B cell (primary cell): Measurements from ENCODE around the gene RUNDC1. TPM values are rescaled to one million over a fixed set of nuclear protein-coding genes. Genes with fewer than 3 reads are reported as not detected.

Experiments
- ATAC-seq: fragments of 200-7000 bp; cut with Tn5 transposase; one replicate; pipeline ENCODE4 v1.10.0; 2021; ENCODE audit warnings: low read depth, mild to moderate bottlenecking, moderate number of reproducible peaks, moderate library complexity
- CTCF ChIA-PET: fragments of 350-600 bp; sonication (Branson Sonifier 250); formaldehyde crosslinking; loops from one replicate; lab custom pipeline; 2021; ENCODE audit warnings: antibody characterized with exemption, inconsistent platforms; lab: Charles Lee
- POLR2A ChIA-PET: fragments of 350-600 bp; sonication (Branson Sonifier 250); formaldehyde crosslinking; loops from one replicate; lab custom pipeline; 2021; ENCODE audit warnings: antibody characterized with exemption; lab: Charles Lee
- DNase-seq: peaks from one replicate; pipeline ENCODE4 v3.0.0; 2013
- H2AFZ ChIP-seq: 2 replicates; pipeline ENCODE4 v1.6.1; 2012; ENCODE audit warnings: mild to moderate bottlenecking, low read depth, low read length; ENCODE audit not compliant: insufficient read depth, poor library complexity, severe bottlenecking
- H3K27ac ChIP-seq, 2 donors: 1 replicate in 1 of 2; 2 replicates in 1 of 2; pipeline ENCODE4 v1.5.1; 2012 to 2013; ENCODE audit warnings: low read length in 2 of 2, mild to moderate bottlenecking in 2 of 2, moderate library complexity in 1 of 2
- H3K27me3 ChIP-seq, 4 experiments: fragments of 200-600 bp in 1 of 4; sonication (generic) in 1 of 4; replicated peaks in 1 of 4; 1 replicate in 2 of 4; 2 replicates in 2 of 4; pipeline versions ENCODE4 v1.6.1 to v1.7.0; 2013 to 2016; ENCODE audit warnings: low read length in 3 of 4, mild to moderate bottlenecking in 2 of 4, mixed read lengths in 1 of 4, moderate library complexity in 1 of 4; ENCODE audit not compliant: insufficient read depth in 4 of 4, control insufficient read depth in 3 of 4; ENCODE audit errors: control extremely low read depth in 1 of 4
- H3K36me3 ChIP-seq, 2 experiments: replicated peaks in 1 of 2; 1 replicate in 1 of 2; 2 replicates in 1 of 2; pipeline versions ENCODE4 v1.6.1 to v1.7.1; 2013; ENCODE audit warnings: low read length in 1 of 2; ENCODE audit not compliant: insufficient read depth in 2 of 2, control insufficient read depth in 1 of 2; ENCODE audit errors: control extremely low read depth in 1 of 2, extremely low read depth in 1 of 2
- H3K4me1 ChIP-seq, 2 donors: fragments of 200-600 bp in 1 of 2; sonication (generic) in 1 of 2; 1 replicate in 1 of 2; 2 replicates in 1 of 2; pipeline versions ENCODE4 v1.5.1 to v1.6.1; 2013 to 2017; ENCODE audit warnings: low read length in 2 of 2; ENCODE audit not compliant: control insufficient read depth in 2 of 2, insufficient read depth in 2 of 2
- H3K4me2 ChIP-seq: replicated peaks from 2 replicates; pipeline ENCODE3; 2012; ENCODE audit warnings: mild to moderate bottlenecking, low read depth, low read length; ENCODE audit not compliant: poor library complexity, severe bottlenecking
- H3K4me3 ChIP-seq, 5 experiments: fragments of 200-600 bp in 1 of 5; sonication (generic) in 1 of 5; 1 replicate in 3 of 5; 2 replicates in 2 of 5; pipeline versions ENCODE4 v1.5.1 to v1.7.0; 2011 to 2016; ENCODE audit warnings: low read length in 4 of 5, mild to moderate bottlenecking in 4 of 5, low read depth in 2 of 5, control low read depth in 1 of 5, moderate library complexity in 1 of 5; ENCODE audit not compliant: insufficient read depth in 1 of 5; ENCODE audit errors: control extremely low read depth in 1 of 5, extremely low read depth in 1 of 5
- H3K79me2 ChIP-seq: fragments of 200-600 bp; sonication (generic); one replicate; pipeline ENCODE4 v1.6.0; 2016; ENCODE audit warnings: low read length; ENCODE audit not compliant: control insufficient read depth, insufficient read depth
- H3K9ac ChIP-seq: fragments of 200-600 bp; sonication (generic); 2 replicates; pipeline ENCODE4 v1.6.1; 2017; ENCODE audit warnings: mild to moderate bottlenecking, low read length, moderate library complexity
- H3K9me3 ChIP-seq, 3 donors: one replicate each; pipeline versions ENCODE4 v1.6.1 to v1.7.1; 2013; ENCODE audit warnings: low read length in 2 of 3; ENCODE audit not compliant: control insufficient read depth in 2 of 3, insufficient read depth in 1 of 3; ENCODE audit errors: control extremely low read depth in 1 of 3
- H4K20me1 ChIP-seq: 2 replicates; pipeline ENCODE4 v1.6.0; 2012; ENCODE audit warnings: mild to moderate bottlenecking, low read length; ENCODE audit not compliant: insufficient read depth, control insufficient read depth, poor library complexity, severe bottlenecking
- H3K27ac Mint-ChIP-seq: one replicate; pipeline ENCODE4 v1.8.0; 2021; ENCODE audit warnings: mixed read lengths
- H3K27me3 Mint-ChIP-seq: one replicate; pipeline ENCODE4 v1.8.0; 2021; ENCODE audit warnings: mixed read lengths
- H3K4me1 Mint-ChIP-seq: one replicate; pipeline ENCODE4 v1.8.0; 2021; ENCODE audit warnings: mixed read lengths
- H3K4me3 Mint-ChIP-seq: one replicate; pipeline ENCODE4 v1.8.0; 2021; ENCODE audit warnings: mixed read lengths
- H3K9me3 Mint-ChIP-seq: one replicate; pipeline ENCODE4 v1.8.0; 2022; ENCODE audit warnings: mixed read lengths; ENCODE audit not compliant: insufficient read depth
- CTCF ChIP-seq: fragments of 200-600 bp; IDR thresholded peaks from one replicate; pipeline ENCODE4 v1.8.0; 2022; ENCODE audit warnings: antibody characterized with exemption, mild to moderate bottlenecking
- EZH2 ChIP-seq: IDR thresholded peaks from 2 replicates; pipeline ENCODE4 v1.6.1; 2012; ENCODE audit warnings: borderline replicate concordance, low read depth, mild to moderate bottlenecking, moderate library complexity, low read length; ENCODE audit not compliant: insufficient read depth, poor library complexity, severe bottlenecking
- whole genome bisulfite sequencing: methylation state at CpG from one replicate; pipeline ENCODE4 v1.1.5; 2013; ENCODE audit warnings: missing lambda C conversion rate; ENCODE audit not compliant: insufficient coverage; 5-methylcytosine and 5-hydroxymethylcytosine counted together
- intact Hi-C: fragments of 100-400 bp; cut with micrococcal nuclease; formaldehyde crosslinking; loops from one replicate; pipeline ENCODE4 v1.10.0; 2022
- polyA plus RNA-seq: library from polyadenylated mRNA; depleted of rRNA; stranded (reverse); fragments of >200 nt; gene quantifications from 2 replicates; pipeline ENCODE4 v1.2.3, GENCODE V29; 2012
- total RNA-seq, 2 donors: library from RNA; stranded (reverse); fragments of 120-200 nt in 1 of 2; gene quantifications; 1 replicate in 1 of 2; 2 replicates in 1 of 2; pipeline versions ENCODE4 v1.2.3 to v1.2.4, GENCODE V29; 2013 to 2022

RUNDC1 gene
- total and polyA plus RNA-seq, 2 donors (not counting 1 experiment from before 2014, with no cell fraction given) = 14.6 to 43.7 TPM

GRCh38 chr17:42997984-42998938 is 17.9 kb downstream of the RUNDC1 start, which contains the start of gene RPL27:
RPL27 (plus strand) TSS chr17:42998419; CDS start chr17:42998751, 332 bp downstream.
- Histone ChIP-seq H3K9ac (peak within 1 kb of the TSS; percentile 98), H3K27ac (peak within 1 kb of the TSS; percentile 89 to 96), H3K36me3 (peaks cover 2 to 37% of the 10 kb centered on the region in 2 experiments), H2AFZ (peak within 1 kb of the TSS; percentile 83), H3K79me2 (peaks cover 17% of the 10 kb centered on the region), H3K4me3 (peak within 1 kb of the TSS; percentile 70 to 94 (median 84)), H3K9me3 (no peaks in the 10 kb centered on the region), H3K27me3 (no peaks in the 10 kb centered on the region), H4K20me1 (peaks cover 16% of the 10 kb centered on the region), H3K4me2 (peak within 1 kb of the TSS; percentile 77), H3K4me1 (peaks cover 20 to 22% of the 10 kb centered on the region in 2 donors)
- Mint-ChIP-seq H3K9me3 (no peaks in the 10 kb centered on the region), H3K4me1 (peaks cover 37% of the 10 kb centered on the region), H3K27me3 (no peaks in the 10 kb centered on the region), H3K4me3 (peak within 1 kb of the TSS; percentile 96), H3K27ac (peak within 1 kb of the TSS; percentile 88)
- ATAC-seq = peak; percentile 94
- under 1% methylated on average over 47 of the region's 49 CpGs for WGBS
- TF ChIP-seq CTCF = peak; percentile 89
- TF ChIP-seq EZH2 = no peak
- intact Hi-C loops = loop anchor here (1.0 to 10.0 kb wide), 15 partner anchors 8 to 611 kb away; partner anchors contain the start of genes AARSD1, BRCA1, DHX8 and IFI35
- CTCF ChIA-PET = interaction anchor here (0.6 to 3.8 kb wide), 36 partner anchors 8 to 549 kb away, joined by 3 to 54 read pairs (median 4); partner anchors contain the start of genes AARSD1, AOC2, BECN1 and DHX8
- peak; percentile 99 for DNase-seq
- POLR2A ChIA-PET = interaction anchor here (0.6 to 2.3 kb wide), 24 partner anchors 9 to 486 kb away, joined by 3 to 24 read pairs (median 6); partner anchors contain the start of genes AARSD1, BRCA1, DHX8 and IFI35
